GM11168 (cell line): ENCODE data around the gene ZNF469.

Source experiments
- in situ Hi-C: fragments of 300-500 bp; cut with MboI; formaldehyde crosslinking; loops from one replicate; pipeline ENCODE4 v1.12.0; 2022; ENCODE audit warnings: low sequenced_read_pairs; ENCODE audit not compliant: unreplicated experiment

ZNF469 gene

GRCh38 chr16:88420496-88420895 lies 37.7 kb downstream of the ZNF469 start:
- in situ Hi-C loops = loop anchor here (25.0 kb wide), 1 partner anchor 408 kb away; no protein-coding TSS in a partner anchor

- in situ Hi-C loops = loop anchor here (25.0 kb wide), 1 partner anchor 409 kb away; no protein-coding TSS in a partner anchor
Observed at GRCh38 chr16:88421301-88421700, 38.5 kb downstream of the ZNF469 start.

GRCh38 chr16:88421871-88422433 lies 39.2 kb downstream of the ZNF469 start:
- in situ Hi-C loops = loop anchor here (25.0 kb wide), 1 partner anchor 410 kb away; no protein-coding TSS in a partner anchor

- in situ Hi-C loops = loop anchor here (25.0 kb wide), 1 partner anchor 411 kb away; no protein-coding TSS in a partner anchor
Observed at GRCh38 chr16:88422733-88423447, 40.1 kb downstream of the ZNF469 start.

GRCh38 chr16:88423448-88423850 lies 40.7 kb downstream of the ZNF469 start:
- in situ Hi-C loops = loop anchor here (25.0 kb wide), 1 partner anchor 411 kb away; no protein-coding TSS in a partner anchor

- in situ Hi-C loops = loop anchor here (25.0 kb wide), 1 partner anchor 412 kb away; no protein-coding TSS in a partner anchor
Observed at GRCh38 chr16:88424587-88425235, 42.0 kb downstream of the ZNF469 start.

- in situ Hi-C loops = no loop called here
Observed at GRCh38 chr16:88426018-88426417, 43.3 kb downstream of the ZNF469 start.

- in situ Hi-C loops = no loop called here
Observed at GRCh38 chr16:88427376-88427775, 44.6 kb downstream of the ZNF469 start.

- in situ Hi-C loops = no loop called here
Observed at GRCh38 chr16:88428156-88428555, 45.4 kb downstream of the ZNF469 start.

- in situ Hi-C loops = no loop called here
Observed at GRCh38 chr16:88428616-88429386, 46.0 kb downstream of the ZNF469 start.

- in situ Hi-C loops = loop anchor here (10.0 kb wide), 1 partner anchor 115 kb away; no protein-coding TSS in a partner anchor
Observed at GRCh38 chr16:88429387-88430184, 46.8 kb downstream of the ZNF469 start.

- in situ Hi-C loops = loop anchor here (10.0 kb wide), 1 partner anchor 115 kb away; no protein-coding TSS in a partner anchor
Observed at GRCh38 chr16:88430185-88430523, 47.4 kb downstream of the ZNF469 start.

- in situ Hi-C loops = loop anchor here (10.0 kb wide), 1 partner anchor 114 kb away; no protein-coding TSS in a partner anchor
Observed at GRCh38 chr16:88430524-88431446, 48.0 kb downstream of the ZNF469 start.

- in situ Hi-C loops = loop anchor here (10.0 kb wide), 1 partner anchor 113 kb away; no protein-coding TSS in a partner anchor
Observed at GRCh38 chr16:88431651-88432050, 48.9 kb downstream of the ZNF469 start.

GRCh38 chr16:88432174-88432573 lies 49.4 kb downstream of the ZNF469 start:
- in situ Hi-C loops = loop anchor here (10.0 kb wide), 1 partner anchor 113 kb away; no protein-coding TSS in a partner anchor
